Measurements from ENCODE around the gene GRIK3. TPM values are rescaled to one million over a fixed set of nuclear protein-coding genes. Genes with fewer than 3 reads are reported as not detected.

Gene GRIK3
- total RNA-seq, 1 experiment from 2014 or later, result 5.5 TPM

- TF ChIP-seq, protein P1, sequence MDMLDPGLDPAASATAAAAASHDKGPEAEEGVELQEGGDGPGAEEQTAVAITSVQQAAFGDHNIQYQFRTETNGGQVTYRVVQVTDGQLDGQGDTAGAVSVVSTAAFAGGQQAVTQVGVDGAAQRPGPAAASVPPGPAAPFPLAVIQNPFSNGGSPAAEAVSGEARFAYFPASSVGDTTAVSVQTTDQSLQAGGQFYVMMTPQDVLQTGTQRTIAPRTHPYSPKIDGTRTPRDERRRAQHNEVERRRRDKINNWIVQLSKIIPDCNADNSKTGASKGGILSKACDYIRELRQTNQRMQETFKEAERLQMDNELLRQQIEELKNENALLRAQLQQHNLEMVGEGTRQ (CRISPR knock-in tag; IDR thresholded peaks at IDR 0.05), result no peak
- TF ChIP-seq, protein P2, sequence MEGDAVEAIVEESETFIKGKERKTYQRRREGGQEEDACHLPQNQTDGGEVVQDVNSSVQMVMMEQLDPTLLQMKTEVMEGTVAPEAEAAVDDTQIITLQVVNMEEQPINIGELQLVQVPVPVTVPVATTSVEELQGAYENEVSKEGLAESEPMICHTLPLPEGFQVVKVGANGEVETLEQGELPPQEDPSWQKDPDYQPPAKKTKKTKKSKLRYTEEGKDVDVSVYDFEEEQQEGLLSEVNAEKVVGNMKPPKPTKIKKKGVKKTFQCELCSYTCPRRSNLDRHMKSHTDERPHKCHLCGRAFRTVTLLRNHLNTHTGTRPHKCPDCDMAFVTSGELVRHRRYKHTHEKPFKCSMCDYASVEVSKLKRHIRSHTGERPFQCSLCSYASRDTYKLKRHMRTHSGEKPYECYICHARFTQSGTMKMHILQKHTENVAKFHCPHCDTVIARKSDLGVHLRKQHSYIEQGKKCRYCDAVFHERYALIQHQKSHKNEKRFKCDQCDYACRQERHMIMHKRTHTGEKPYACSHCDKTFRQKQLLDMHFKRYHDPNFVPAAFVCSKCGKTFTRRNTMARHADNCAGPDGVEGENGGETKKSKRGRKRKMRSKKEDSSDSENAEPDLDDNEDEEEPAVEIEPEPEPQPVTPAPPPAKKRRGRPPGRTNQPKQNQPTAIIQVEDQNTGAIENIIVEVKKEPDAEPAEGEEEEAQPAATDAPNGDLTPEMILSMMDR (IDR thresholded peaks at IDR 0.05), result no peak
- TF ChIP-seq MYBL2 (CRISPR knock-in tag; IDR thresholded peaks at IDR 0.05), result no peak
These were observed 176.6 kb downstream of the GRIK3 start (continued) for GRCh38 chr1:36857754-36858153.

DNA sequence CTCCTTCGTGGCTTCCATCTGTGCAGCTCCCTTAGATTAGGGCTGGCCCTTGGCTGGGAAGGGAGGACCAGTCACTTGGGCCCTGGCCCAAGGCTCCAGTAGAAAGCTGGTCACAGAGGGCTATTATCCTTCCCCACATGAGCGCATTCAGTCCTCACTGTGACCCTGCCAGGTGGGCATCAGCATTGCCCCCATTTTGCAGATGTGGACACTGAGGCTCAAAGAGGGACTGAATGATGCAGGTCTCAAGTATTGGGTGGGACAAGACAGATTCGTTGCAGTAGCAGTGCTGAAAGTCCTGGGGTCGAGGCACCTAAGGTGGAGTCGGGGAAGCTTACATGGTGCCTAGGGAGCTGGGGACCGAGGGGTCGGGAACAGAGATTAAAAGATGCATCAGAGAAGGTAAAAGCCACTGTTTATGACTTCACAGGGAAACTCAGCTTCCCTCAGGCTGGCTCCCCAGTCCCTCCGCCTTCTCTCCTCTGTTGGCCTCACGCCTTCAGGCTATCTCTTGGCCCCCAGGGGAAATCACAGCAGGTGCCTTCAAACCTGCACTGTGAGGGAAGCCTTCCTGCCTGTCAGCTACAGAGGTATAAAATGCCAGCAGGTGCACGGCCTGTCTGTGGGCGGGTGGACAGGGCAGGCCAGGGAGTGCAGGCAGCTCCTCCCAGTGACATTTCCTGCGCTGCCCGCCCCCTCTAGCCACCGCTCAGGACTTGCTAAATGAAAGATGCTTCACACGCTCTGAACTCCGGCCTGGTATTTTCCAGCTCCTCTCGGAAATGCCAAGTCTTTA is 178.4 kb downstream of the GRIK3 start:
- no peak for DNase-seq (ENCODE audit: low spot score)
- ChIA-PET POLR2A (interaction anchor here (1.3 kb wide), 1 partner anchor 8 kb away, joined by 3 read pairs; no protein-coding TSS in a partner anchor), CTCF (interaction anchor here (0.6 to 11.5 kb wide), 4 partner anchors 8 to 1176 kb away, joined by 3 to 125 read pairs (median 10); no protein-coding TSS in a partner anchor)
- Mint-ChIP-seq H3K27me3 (ENCODE audit: low read depth) (peaks cover 3% of the 10 kb centered on the region; the same call in 1 of the 2 replicates), H3K36me3 (no peaks in the 10 kb centered on the region), H3K9me3 (no peaks in the 10 kb centered on the region), H3K4me1 (peaks cover 35% of the 10 kb centered on the region), H3K4me3 (no peak overlapping the region), H3K27ac (peak overlapping the region; percentile 4; the same call in 1 of the 2 replicates)
- TF ChIP-seq ZNF423 (CRISPR knock-in tag; IDR thresholded peaks at IDR 0.05) (peak; percentile 30; the same call in 1 of the 2 replicates), AFF4 (CRISPR knock-in tag; IDR thresholded peaks at IDR 0.05; ENCODE audit: borderline replicate concordance) (no peak)
- ATAC-seq, result peak; percentile 40; the same call in 1 of the 2 replicates

DNA sequence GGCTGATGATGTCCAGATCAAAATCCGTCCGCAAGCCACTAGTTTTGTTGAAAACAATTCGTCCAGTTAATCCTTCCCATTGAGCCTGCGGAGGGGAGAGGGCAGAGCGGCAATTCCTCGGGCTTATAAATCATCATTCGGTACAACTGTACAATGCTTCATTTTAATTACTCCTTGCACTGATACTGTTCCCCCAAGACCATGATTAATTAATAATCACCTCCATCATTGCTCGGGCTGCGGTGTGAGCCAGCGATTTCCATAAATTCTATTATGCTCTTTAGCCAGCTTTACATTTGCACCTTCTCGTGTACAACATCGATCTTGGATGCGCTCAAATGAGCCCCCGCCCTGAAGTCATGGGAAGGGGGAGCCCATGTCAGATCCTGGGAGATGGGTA is 180.7 kb downstream of the GRIK3 start:
- H3K4me1 Mint-ChIP-seq, result peaks cover 40% of the 10 kb centered on the region
- DNase-seq (ENCODE audit: low spot score), result no peak
- CTCF ChIA-PET, result interaction anchor here (11.5 kb wide), 1 partner anchor 11 kb away, joined by 125 read pairs; no protein-coding TSS in a partner anchor
- H3K36me3 Mint-ChIP-seq, result no peaks in the 10 kb centered on the region
- no peaks in the 10 kb centered on the region for H3K9me3 Mint-ChIP-seq
- ATAC-seq, result no peak
- H3K27ac Mint-ChIP-seq, result no peak overlapping the region
- no peak overlapping the region for H3K4me3 Mint-ChIP-seq
- H3K27me3 Mint-ChIP-seq (ENCODE audit: low read depth), result peaks cover 3% of the 10 kb centered on the region; the same call in 1 of the 2 replicates
- POLR2A ChIA-PET, result no interaction called here
- TF ChIP-seq ELF4 (CRISPR knock-in tag; IDR thresholded peaks at IDR 0.05; ENCODE audit: low read depth) (no peak), TCF7 (CRISPR knock-in tag; IDR thresholded peaks at IDR 0.05; ENCODE audit: low read depth) (no peak), NR1H2 (CRISPR knock-in tag; IDR thresholded peaks at IDR 0.05) (no peak), PRDM15 (CRISPR knock-in tag; IDR thresholded peaks at IDR 0.05) (no peak), ZNF317 (CRISPR knock-in tag; IDR thresholded peaks at IDR 0.05; ENCODE audit: borderline replicate concordance, low read depth) (no peak), SP1 (CRISPR knock-in tag; conservative IDR thresholded peaks at IDR 0.05) (no peak), ZNF671 (CRISPR knock-in tag; IDR thresholded peaks at IDR 0.05) (no peak), RORB (CRISPR knock-in tag; IDR thresholded peaks at IDR 0.05) (no peak), CBFB (CRISPR knock-in tag; IDR thresholded peaks at IDR 0.05; ENCODE audit: low read depth) (no peak), E2F4 (CRISPR knock-in tag; IDR thresholded peaks at IDR 0.05; ENCODE audit: borderline replicate concordance, low read depth) (no peak), CREB1 (CRISPR knock-in tag; IDR thresholded peaks at IDR 0.05) (no peak), MXD4 (CRISPR knock-in tag; IDR thresholded peaks at IDR 0.05; ENCODE audit: borderline replicate concordance) (no peak), SMAD3 (CRISPR knock-in tag; IDR thresholded peaks at IDR 0.05; ENCODE audit: borderline replicate concordance) (no peak), SOX15 (CRISPR knock-in tag; IDR thresholded peaks at IDR 0.05) (no peak)
- TF ChIP-seq, protein P3, sequence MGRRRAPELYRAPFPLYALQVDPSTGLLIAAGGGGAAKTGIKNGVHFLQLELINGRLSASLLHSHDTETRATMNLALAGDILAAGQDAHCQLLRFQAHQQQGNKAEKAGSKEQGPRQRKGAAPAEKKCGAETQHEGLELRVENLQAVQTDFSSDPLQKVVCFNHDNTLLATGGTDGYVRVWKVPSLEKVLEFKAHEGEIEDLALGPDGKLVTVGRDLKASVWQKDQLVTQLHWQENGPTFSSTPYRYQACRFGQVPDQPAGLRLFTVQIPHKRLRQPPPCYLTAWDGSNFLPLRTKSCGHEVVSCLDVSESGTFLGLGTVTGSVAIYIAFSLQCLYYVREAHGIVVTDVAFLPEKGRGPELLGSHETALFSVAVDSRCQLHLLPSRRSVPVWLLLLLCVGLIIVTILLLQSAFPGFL (CRISPR knock-in tag; IDR thresholded peaks at IDR 0.05; ENCODE audit: borderline replicate concordance), result no peak

Data from WTC11 (cell line).